Fibroblast of lung (primary cell): Measurements from ENCODE around the gene OR5B17. TPM values are rescaled to one million over a fixed set of nuclear protein-coding genes. Genes with fewer than 3 reads are reported as not detected.
A peak's percentile ranks its signal among the peaks of the same experiment; 100 is the strongest.

Source experiments
- DNase-seq, 2 donors: peaks; one replicate each; pipeline versions ENCODE4 v3.0.0 to v3.0.0-alpha.2; 2010; ENCODE audit warnings: low read depth in 2 of 2
- H2AFZ ChIP-seq: 2 replicates; pipeline ENCODE4 v1.5.1; 2012; ENCODE audit warnings: low read length, control low read depth, inconsistent platforms
- H3K27ac ChIP-seq: 2 replicates; pipeline ENCODE4 v1.5.1; 2011; ENCODE audit warnings: low read length, control low read depth; ENCODE audit not compliant: insufficient read depth
- H3K27me3 ChIP-seq: 2 replicates; pipeline ENCODE4 v1.5.1; 2011; ENCODE audit warnings: mild to moderate bottlenecking, low read length; ENCODE audit not compliant: control insufficient read depth, insufficient read depth
- H3K36me3 ChIP-seq: 2 replicates; pipeline ENCODE4 v1.5.1; 2011; ENCODE audit warnings: low read length; ENCODE audit not compliant: control insufficient read depth, insufficient read depth
- H3K4me1 ChIP-seq: 2 replicates; pipeline ENCODE4 v1.5.1; 2011; ENCODE audit warnings: low read length; ENCODE audit not compliant: control insufficient read depth, insufficient read depth; ENCODE audit errors: extremely low read depth
- H3K4me2 ChIP-seq: 2 replicates; pipeline ENCODE4 v1.5.1; 2011; ENCODE audit warnings: low read length, control low read depth; ENCODE audit not compliant: insufficient read depth; ENCODE audit errors: extremely low read depth
- H3K4me3 ChIP-seq, 4 experiments: fragments of 200-600 bp in 1 of 4; sonication (generic) in 1 of 4; replicated peaks in 1 of 4; 2 replicates each; pipeline ENCODE4 v1.5.1; 2011 to 2016; ENCODE audit warnings: low read length in 4 of 4, low read depth in 3 of 4, mild to moderate bottlenecking in 3 of 4, control low read depth in 2 of 4, inconsistent platforms in 1 of 4, mixed read lengths in 1 of 4; ENCODE audit not compliant: insufficient read depth in 1 of 4; ENCODE audit errors: control extremely low read depth in 1 of 4
- H3K79me2 ChIP-seq: 2 replicates; pipeline ENCODE4 v1.5.1; 2012; ENCODE audit warnings: mild to moderate bottlenecking, low read length, inconsistent platforms; ENCODE audit not compliant: control insufficient read depth, insufficient read depth
- H3K9ac ChIP-seq: 2 replicates; pipeline ENCODE4 v1.5.1; 2011; ENCODE audit warnings: mild to moderate bottlenecking, low read length, control low read depth; ENCODE audit not compliant: insufficient read depth
- H3K9me3 ChIP-seq: 2 replicates; pipeline ENCODE4 v1.5.1; 2012; ENCODE audit warnings: low read depth, low read length; ENCODE audit not compliant: control insufficient read depth, insufficient read depth
- H4K20me1 ChIP-seq: 2 replicates; pipeline ENCODE4 v1.5.1; 2011; ENCODE audit warnings: low read length; ENCODE audit not compliant: control insufficient read depth, insufficient read depth; ENCODE audit errors: extremely low read depth
- EZH2 ChIP-seq: IDR thresholded peaks from 2 replicates; pipeline ENCODE4 v1.5.1; 2012; ENCODE audit warnings: low read length, control low read depth, mild to moderate bottlenecking; ENCODE audit errors: missing control alignments
- polyA plus RNA-seq, 2 donors: library from polyadenylated mRNA; depleted of rRNA in 1 of 2; stranded (reverse) in 1 of 2; unstranded in 1 of 2; fragments of >200 nt; gene quantifications; 2 replicates each; pipeline ENCODE4 v1.2.1, GENCODE V29; 2011 to 2012; ENCODE audit warnings: missing spikeins in 1 of 2
- total RNA-seq: library from RNA; depleted of rRNA; stranded (reverse); fragments of >200 nt; gene quantifications from 2 replicates; pipeline ENCODE4 v1.2.1, GENCODE V29; 2014
- TF ChIP-seq, protein P1 (sequence below), 2 donors: IDR thresholded peaks in 1 of 2; conservative IDR thresholded peaks in 1 of 2; 1 replicate in 1 of 2; 2 replicates in 1 of 2; pipeline ENCODE4 v1.5.1; 2011 to 2012; ENCODE audit warnings: low read length in 2 of 2, control low read depth in 1 of 2, inconsistent platforms in 1 of 2, low read depth in 1 of 2, mild to moderate bottlenecking in 1 of 2

Gene OR5B17
- total and polyA plus RNA-seq, 2 donors (not counting 1 experiment from before 2014, with no cell fraction given) = not detected

DNA sequence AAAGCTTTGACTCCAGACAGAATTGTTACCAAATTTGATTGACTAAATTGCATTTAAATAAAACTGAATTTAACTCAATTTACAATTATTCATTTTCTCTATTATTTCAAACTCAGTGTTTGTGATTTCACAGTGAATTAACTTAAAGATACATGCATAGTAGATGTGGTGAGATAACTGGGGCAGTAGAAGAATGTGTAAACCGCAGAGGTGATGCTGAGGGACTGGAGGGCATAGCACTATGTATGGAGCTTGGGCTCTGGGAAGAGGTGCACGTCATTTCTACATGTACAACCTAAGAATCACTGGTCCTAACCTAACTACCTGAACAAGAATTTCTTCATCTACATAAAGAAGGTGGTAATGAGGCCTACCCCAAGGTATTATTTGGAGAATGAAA is 13.7 kb downstream of the OR5B17 start:
- H2AFZ ChIP-seq = no peak overlapping the region
- no peak overlapping the region for H3K4me2 ChIP-seq
- H3K79me2 ChIP-seq = no peaks in the 10 kb centered on the region
- H3K36me3 ChIP-seq = no peaks in the 10 kb centered on the region
- no peak overlapping the region for H3K9ac ChIP-seq
- no peaks in the 10 kb centered on the region for H3K4me1 ChIP-seq
- H3K4me3 ChIP-seq = no peak overlapping the region
- TF ChIP-seq, protein P1, sequence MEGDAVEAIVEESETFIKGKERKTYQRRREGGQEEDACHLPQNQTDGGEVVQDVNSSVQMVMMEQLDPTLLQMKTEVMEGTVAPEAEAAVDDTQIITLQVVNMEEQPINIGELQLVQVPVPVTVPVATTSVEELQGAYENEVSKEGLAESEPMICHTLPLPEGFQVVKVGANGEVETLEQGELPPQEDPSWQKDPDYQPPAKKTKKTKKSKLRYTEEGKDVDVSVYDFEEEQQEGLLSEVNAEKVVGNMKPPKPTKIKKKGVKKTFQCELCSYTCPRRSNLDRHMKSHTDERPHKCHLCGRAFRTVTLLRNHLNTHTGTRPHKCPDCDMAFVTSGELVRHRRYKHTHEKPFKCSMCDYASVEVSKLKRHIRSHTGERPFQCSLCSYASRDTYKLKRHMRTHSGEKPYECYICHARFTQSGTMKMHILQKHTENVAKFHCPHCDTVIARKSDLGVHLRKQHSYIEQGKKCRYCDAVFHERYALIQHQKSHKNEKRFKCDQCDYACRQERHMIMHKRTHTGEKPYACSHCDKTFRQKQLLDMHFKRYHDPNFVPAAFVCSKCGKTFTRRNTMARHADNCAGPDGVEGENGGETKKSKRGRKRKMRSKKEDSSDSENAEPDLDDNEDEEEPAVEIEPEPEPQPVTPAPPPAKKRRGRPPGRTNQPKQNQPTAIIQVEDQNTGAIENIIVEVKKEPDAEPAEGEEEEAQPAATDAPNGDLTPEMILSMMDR (conservative IDR thresholded peaks at IDR 0.05 in 1 of 2, IDR thresholded peaks at IDR 0.05 in 1 of 2; ENCODE audit: low read depth in 1 of 2, low read length in 2 of 2) = no peak
- no peak for TF ChIP-seq EZH2
- H3K27me3 ChIP-seq = no peaks in the 10 kb centered on the region
- H3K27ac ChIP-seq = no peak overlapping the region
- no peaks in the 10 kb centered on the region for H4K20me1 ChIP-seq
- DNase-seq = no peak
- H3K9me3 ChIP-seq = no peaks in the 10 kb centered on the region

DNA sequence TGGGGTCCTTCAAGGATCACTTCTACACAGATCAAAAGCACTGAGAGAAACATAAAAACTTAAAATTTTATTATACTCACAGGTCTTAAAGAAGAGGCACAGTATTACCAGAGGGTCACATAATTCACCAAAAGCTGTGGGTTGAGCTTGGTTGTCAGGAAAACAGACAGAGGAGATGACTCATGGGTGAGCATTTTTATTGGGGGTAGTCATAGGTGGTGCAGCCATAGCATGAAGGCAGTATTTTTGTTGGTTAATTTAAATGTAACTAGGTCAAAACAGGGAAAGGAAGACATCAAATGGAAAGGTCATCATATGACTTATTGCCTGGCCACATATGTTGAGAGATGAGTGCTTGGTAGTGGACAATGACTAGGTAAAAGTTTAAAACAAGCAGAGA is 24.2 kb downstream of the OR5B17 start:
- Histone ChIP-seq H3K4me2 (peak overlapping the region; percentile 33), H3K9ac (no peak overlapping the region), H3K79me2 (no peaks in the 10 kb centered on the region), H3K27ac (peak overlapping the region; percentile 63), H3K9me3 (no peaks in the 10 kb centered on the region), H4K20me1 (no peaks in the 10 kb centered on the region), H3K4me1 (peaks cover 8% of the 10 kb centered on the region), H3K4me3 (no peak overlapping the region), H3K27me3 (no peaks in the 10 kb centered on the region), H2AFZ (peak overlapping the region; percentile 24), H3K36me3 (no peaks in the 10 kb centered on the region)
- DNase-seq = peak; percentile 56 to 90
- TF ChIP-seq, protein P1 (conservative IDR thresholded peaks at IDR 0.05 in 1 of 2, IDR thresholded peaks at IDR 0.05 in 1 of 2; ENCODE audit: low read depth in 1 of 2, low read length in 2 of 2) = no peak
- no peak for TF ChIP-seq EZH2

DNA sequence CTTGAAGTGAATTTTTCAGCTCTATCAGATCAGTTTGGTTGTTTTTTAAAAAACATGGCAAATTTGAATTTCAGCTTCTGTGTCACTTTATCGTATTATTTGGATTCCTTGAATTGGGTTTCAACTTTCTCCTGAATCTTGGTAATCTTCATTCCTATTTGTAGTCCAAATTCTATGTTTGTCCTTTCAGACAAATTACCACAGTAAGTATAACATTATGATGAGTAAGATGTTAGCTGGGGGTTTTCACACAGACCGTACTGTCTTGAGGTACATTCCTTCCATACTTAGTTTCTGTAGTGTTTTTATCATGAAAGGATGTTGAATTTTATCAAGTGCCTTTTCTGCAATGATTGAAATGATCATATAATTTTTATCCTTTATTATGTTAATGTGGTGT is 28.0 kb downstream of the OR5B17 start:
- Histone ChIP-seq H3K4me2 (peak overlapping the region; percentile 15), H3K27me3 (no peaks in the 10 kb centered on the region), H3K9me3 (no peaks in the 10 kb centered on the region), H3K79me2 (no peaks in the 10 kb centered on the region), H4K20me1 (no peaks in the 10 kb centered on the region), H3K9ac (no peak overlapping the region), H3K4me3 (no peak overlapping the region), H3K4me1 (peaks cover 8% of the 10 kb centered on the region), H3K27ac (no peak overlapping the region), H3K36me3 (no peaks in the 10 kb centered on the region), H2AFZ (no peak overlapping the region)
- TF ChIP-seq EZH2 = no peak
- TF ChIP-seq, protein P1 (conservative IDR thresholded peaks at IDR 0.05 in 1 of 2, IDR thresholded peaks at IDR 0.05 in 1 of 2; ENCODE audit: low read depth in 1 of 2, low read length in 2 of 2) = no peak
- DNase-seq = peak in 1 of 2 donors; percentile 81
